Measurements from ENCODE around the gene HPRT1. TPM values are rescaled to one million over a fixed set of nuclear protein-coding genes. Genes with fewer than 3 reads are reported as not detected.

HPRT1 gene
- total RNA-seq, 4 donors from 2014 or later = 5.0 to 12.8 (median 7.2) TPM

DNA sequence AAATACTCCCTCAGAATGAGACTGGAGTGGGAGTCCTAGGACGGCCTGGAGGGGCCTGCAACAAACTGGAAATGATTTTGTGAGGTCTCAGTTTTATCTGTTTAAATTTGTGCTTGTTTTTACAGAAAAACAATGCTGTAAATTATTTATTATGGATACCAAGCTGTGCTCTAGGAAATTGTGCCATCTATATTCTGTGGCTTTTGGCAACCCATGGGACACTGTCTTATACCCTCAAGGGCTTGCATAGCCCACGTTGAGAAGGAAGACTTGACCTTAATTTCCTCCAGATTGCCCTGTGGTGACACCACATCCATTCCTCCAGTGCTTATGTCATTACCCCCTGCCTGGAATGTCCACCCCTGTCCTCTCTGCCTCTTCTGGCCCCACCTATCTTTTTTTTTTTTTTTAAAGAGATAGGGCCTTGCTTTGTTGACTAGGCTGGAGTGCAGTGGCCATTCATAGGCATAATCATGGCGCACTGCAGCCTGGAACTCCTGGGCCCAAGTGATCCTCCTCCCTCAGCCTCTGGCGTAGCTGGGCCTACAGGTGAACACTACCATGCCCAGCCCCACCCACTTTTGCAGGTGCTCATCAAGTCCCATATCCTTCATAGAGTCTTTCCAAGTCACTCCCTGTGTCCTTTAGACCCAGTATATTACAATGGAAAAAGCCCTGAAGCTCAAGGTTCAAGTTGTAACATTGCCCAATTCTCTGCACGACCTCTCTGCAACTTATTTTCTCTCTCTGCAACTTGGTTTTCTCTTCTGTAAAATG lies 77.4 kb downstream of the HPRT1 start:
- WGBS = 54% methylated on average over 5 of the region's 5 CpGs
- no peaks in the 10 kb centered on the region for H3K9me3 ChIP-seq
- H3K4me1 ChIP-seq = no peaks in the 10 kb centered on the region
- H3K27me3 ChIP-seq = no peaks in the 10 kb centered on the region
- H3K27ac ChIP-seq = no peak overlapping the region
- no peak overlapping the region for H3K4me3 ChIP-seq
- H3K36me3 ChIP-seq = no peaks in the 10 kb centered on the region
- TF ChIP-seq POLR2AphosphoS5 (IDR thresholded peaks at IDR 0.05) = no peak
- no peak for DNase-seq (ENCODE audit: low spot score in 2 of 2)

DNA sequence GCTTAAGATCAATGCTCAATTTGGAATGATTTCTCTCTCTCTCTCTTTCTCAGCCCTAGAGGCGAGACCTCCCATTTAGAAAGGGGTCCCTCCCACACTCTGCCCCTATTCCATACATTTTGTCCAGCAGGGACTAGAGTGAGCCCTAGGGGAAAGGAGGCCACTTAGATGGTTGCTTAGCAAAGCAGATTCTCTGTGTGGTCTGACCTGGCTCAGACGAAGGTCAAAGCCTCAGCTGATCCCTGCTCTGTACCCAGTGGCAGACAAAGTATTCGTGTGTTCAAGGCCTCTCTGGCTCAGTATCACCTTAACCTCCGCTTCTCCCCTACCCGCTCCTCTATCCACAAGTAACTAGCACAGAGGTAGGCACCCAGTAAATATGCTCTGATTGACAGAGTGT lies 78.4 kb downstream of the HPRT1 start:
- H3K27ac ChIP-seq = no peak overlapping the region

DNA sequence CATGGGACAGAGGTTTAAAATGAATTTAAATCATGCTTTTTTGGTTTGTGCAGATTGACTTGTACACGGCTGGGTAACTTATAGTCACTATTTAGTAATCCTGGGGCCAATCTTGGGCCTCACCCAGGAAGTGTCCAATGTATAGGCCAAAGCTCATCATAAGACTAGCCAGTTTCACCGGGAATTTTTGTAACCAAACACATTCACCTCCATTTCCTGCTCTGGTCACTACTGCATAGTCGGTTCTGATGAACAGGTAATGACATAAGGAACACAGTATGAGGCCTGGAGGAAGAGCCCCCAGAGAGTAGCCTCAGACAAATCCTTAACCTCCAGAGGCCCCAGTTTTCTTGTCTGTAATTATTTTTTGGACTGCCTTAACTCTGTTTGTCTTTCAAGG lies 81.9 kb downstream of the HPRT1 start:
- Histone ChIP-seq H3K27me3 (peaks cover 33% of the 10 kb centered on the region), H3K36me3 (no peaks in the 10 kb centered on the region), H3K4me3 (no peak overlapping the region), H3K27ac (no peak overlapping the region), H3K4me1 (peaks cover 7% of the 10 kb centered on the region), H3K9me3 (no peaks in the 10 kb centered on the region)
- TF ChIP-seq POLR2AphosphoS5 (IDR thresholded peaks at IDR 0.05) = no peak
- TF ChIP-seq, protein P1, sequence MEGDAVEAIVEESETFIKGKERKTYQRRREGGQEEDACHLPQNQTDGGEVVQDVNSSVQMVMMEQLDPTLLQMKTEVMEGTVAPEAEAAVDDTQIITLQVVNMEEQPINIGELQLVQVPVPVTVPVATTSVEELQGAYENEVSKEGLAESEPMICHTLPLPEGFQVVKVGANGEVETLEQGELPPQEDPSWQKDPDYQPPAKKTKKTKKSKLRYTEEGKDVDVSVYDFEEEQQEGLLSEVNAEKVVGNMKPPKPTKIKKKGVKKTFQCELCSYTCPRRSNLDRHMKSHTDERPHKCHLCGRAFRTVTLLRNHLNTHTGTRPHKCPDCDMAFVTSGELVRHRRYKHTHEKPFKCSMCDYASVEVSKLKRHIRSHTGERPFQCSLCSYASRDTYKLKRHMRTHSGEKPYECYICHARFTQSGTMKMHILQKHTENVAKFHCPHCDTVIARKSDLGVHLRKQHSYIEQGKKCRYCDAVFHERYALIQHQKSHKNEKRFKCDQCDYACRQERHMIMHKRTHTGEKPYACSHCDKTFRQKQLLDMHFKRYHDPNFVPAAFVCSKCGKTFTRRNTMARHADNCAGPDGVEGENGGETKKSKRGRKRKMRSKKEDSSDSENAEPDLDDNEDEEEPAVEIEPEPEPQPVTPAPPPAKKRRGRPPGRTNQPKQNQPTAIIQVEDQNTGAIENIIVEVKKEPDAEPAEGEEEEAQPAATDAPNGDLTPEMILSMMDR (IDR thresholded peaks at IDR 0.05) = no peak
- no peak for TF ChIP-seq POLR2A (IDR thresholded peaks at IDR 0.05)
- TF ChIP-seq EP300 (IDR thresholded peaks at IDR 0.05) = no peak
- 75% methylated on average over 3 of the region's 3 CpGs for WGBS
- DNase-seq (ENCODE audit: low spot score in 2 of 2) = no peak

More for the DNA sequence above, 78.4 kb downstream of the HPRT1 start:
- H3K9me3 ChIP-seq = no peaks in the 10 kb centered on the region
- H3K4me1 ChIP-seq = no peaks in the 10 kb centered on the region
- WGBS = 76% methylated on average over 5 of the region's 5 CpGs
- H3K4me3 ChIP-seq = no peak overlapping the region
- no peak for DNase-seq (ENCODE audit: low spot score in 2 of 2)
- H3K36me3 ChIP-seq = no peaks in the 10 kb centered on the region
- H3K27me3 ChIP-seq = no peaks in the 10 kb centered on the region
- TF ChIP-seq POLR2AphosphoS5 (IDR thresholded peaks at IDR 0.05) = no peak

DNA sequence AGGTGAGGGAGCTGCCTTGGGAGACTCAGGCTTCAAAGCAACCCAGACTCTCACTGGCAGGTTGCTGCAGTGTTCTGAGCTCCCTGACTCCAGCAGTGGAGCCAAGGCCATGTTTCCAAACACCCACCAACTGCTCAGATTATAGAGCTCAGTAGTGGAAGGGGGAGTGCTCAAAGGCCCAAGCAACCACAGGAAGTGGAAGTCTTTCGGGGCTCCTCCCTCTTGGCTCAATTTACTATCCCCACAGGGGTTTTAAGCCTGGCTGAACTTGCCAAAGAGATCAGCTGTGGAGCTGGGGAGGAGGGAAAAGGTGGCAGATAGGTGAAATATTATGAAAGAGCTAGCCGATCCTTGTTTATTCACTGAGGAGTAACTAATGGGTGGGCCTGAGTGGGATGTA lies 82.5 kb downstream of the HPRT1 start:
- Histone ChIP-seq H3K9me3 (no peaks in the 10 kb centered on the region), H3K27ac (no peak overlapping the region), H3K4me1 (peaks cover 7% of the 10 kb centered on the region), H3K27me3 (peaks cover 38% of the 10 kb centered on the region), H3K4me3 (no peak overlapping the region), H3K36me3 (no peaks in the 10 kb centered on the region)
- no peak for DNase-seq (ENCODE audit: low spot score in 2 of 2)
- WGBS = 34% methylated on average over 2 of the region's 2 CpGs
- TF ChIP-seq EP300 (IDR thresholded peaks at IDR 0.05) (no peak), POLR2AphosphoS5 (IDR thresholded peaks at IDR 0.05) (no peak), POLR2A (IDR thresholded peaks at IDR 0.05) (no peak)
- TF ChIP-seq, protein P1 (IDR thresholded peaks at IDR 0.05) = no peak

DNA sequence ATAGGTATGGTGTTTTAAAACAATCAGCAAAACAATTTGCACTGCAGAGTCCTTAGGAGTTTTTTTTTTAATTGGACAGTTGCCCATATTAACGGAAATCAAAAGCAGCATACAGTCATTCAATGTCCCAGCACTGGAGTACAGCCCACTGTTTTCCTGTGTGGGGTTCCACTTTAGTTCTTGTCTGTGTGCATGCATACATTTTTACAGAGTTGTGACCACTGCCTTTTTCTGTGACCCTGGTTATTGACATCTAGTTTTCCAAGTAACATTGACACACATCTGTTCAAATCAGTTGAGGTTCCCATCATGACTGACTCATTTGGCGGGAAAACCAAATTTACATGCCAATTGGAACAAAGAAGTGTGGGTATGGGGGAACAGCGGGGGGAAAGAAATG lies 83.3 kb downstream of the HPRT1 start:
- Histone ChIP-seq H3K9me3 (no peaks in the 10 kb centered on the region), H3K4me3 (no peak overlapping the region), H3K27ac (no peak overlapping the region), H3K36me3 (no peaks in the 10 kb centered on the region), H3K4me1 (peaks cover 7% of the 10 kb centered on the region), H3K27me3 (peaks cover 44% of the 10 kb centered on the region)
- WGBS = 45% methylated on average over 3 of the region's 3 CpGs
- TF ChIP-seq POLR2A (IDR thresholded peaks at IDR 0.05) = no peak
- no peak for TF ChIP-seq EP300 (IDR thresholded peaks at IDR 0.05)
- no peak for TF ChIP-seq POLR2AphosphoS5 (IDR thresholded peaks at IDR 0.05)
- TF ChIP-seq, protein P1 (IDR thresholded peaks at IDR 0.05) = no peak
- no peak for DNase-seq (ENCODE audit: low spot score in 2 of 2)

DNA sequence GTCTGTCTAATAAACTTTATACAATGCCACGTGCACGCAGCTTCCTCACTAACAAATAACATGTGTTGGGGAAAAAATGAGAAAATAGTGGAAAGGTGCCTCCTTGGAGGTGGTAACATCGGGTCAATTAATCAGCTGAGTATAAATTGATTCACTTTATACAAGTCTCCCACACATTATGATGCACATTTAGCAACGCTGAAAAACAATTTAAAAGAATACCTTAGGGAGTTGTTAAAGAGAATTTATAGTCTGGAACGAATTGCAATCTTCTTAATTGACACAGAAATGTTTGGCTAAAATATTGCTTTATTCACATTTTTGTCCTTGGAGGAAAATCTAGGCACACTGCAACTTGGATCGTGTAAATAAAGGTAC lies 84.2 kb downstream of the HPRT1 start:
- Histone ChIP-seq H3K4me1 (peaks cover 11% of the 10 kb centered on the region), H3K36me3 (no peaks in the 10 kb centered on the region), H3K9me3 (no peaks in the 10 kb centered on the region), H3K27ac (no peak overlapping the region), H3K4me3 (no peak overlapping the region), H3K27me3 (peaks cover 49% of the 10 kb centered on the region)
- no peak for DNase-seq (ENCODE audit: low spot score in 2 of 2)
- 43% methylated on average over 6 of the region's 6 CpGs for WGBS
- TF ChIP-seq EP300 (IDR thresholded peaks at IDR 0.05) = no peak
- TF ChIP-seq POLR2AphosphoS5 (IDR thresholded peaks at IDR 0.05) = no peak
- no peak for TF ChIP-seq POLR2A (IDR thresholded peaks at IDR 0.05)
- TF ChIP-seq, protein P1 (IDR thresholded peaks at IDR 0.05) = no peak

Measured in suprapubic skin (tissue), 4 donors.